Measurements from ENCODE around the gene TSPAN33. TPM values are rescaled to one million over a fixed set of nuclear protein-coding genes. Genes with fewer than 3 reads are reported as not detected.
A peak's percentile ranks its signal among the peaks of the same experiment; 100 is the strongest.

TSPAN33 gene
- total and polyA plus RNA-seq, 2 of the 13 experiments (the other 11 are each of a cell fraction or from before 2014, with no cell fraction given): 15.3 to 16.5 TPM

- no peak for TF ChIP-seq UBTF (CRISPR knock-in tag; IDR thresholded peaks at IDR 0.05)
- no peak for TF ChIP-seq ZNF879 (CRISPR knock-in tag; IDR thresholded peaks at IDR 0.05)
- no peak for TF ChIP-seq MAF1 (CRISPR knock-in tag; IDR thresholded peaks at IDR 0.05; ENCODE audit: borderline replicate concordance)
- 0 out of 2 replicates have a peak, but pooled peaks have one; percentile 65 for TF ChIP-seq ZNF280B (CRISPR knock-in tag; IDR thresholded peaks at IDR 0.05; ENCODE audit: borderline replicate concordance)
- no peak for TF ChIP-seq ZNF44 (CRISPR knock-in tag; IDR thresholded peaks at IDR 0.05)
- no peak for TF ChIP-seq TBL1XR1 (IDR thresholded peaks at IDR 0.05; ENCODE audit: borderline replicate concordance, low read length, partially characterized antibody)
- TF ChIP-seq ZNF263 (CRISPR knock-in tag; IDR thresholded peaks at IDR 0.05): peak; percentile 89
- TF ChIP-seq ZIK1 (CRISPR knock-in tag; IDR thresholded peaks at IDR 0.05; ENCODE audit: borderline replicate concordance, low read depth): no peak
- TF ChIP-seq ARID4A (CRISPR knock-in tag; IDR thresholded peaks at IDR 0.05; ENCODE audit: borderline replicate concordance): peak; percentile 29; the same call in 1 of the 2 replicates
- no peak for TF ChIP-seq CEBPZ (IDR thresholded peaks at IDR 0.05; ENCODE audit: low read length)
- TF ChIP-seq ELK4 (CRISPR knock-in tag; IDR thresholded peaks at IDR 0.05; ENCODE audit: borderline replicate concordance): no peak
- TF ChIP-seq ZSCAN21 (CRISPR knock-in tag; IDR thresholded peaks at IDR 0.05; ENCODE audit: borderline replicate concordance): no peak
- TF ChIP-seq EHMT2 (IDR thresholded peaks at IDR 0.05; ENCODE audit: borderline replicate concordance, low read depth, low read length): no peak
- TF ChIP-seq SMARCE1 (IDR thresholded peaks at IDR 0.05; ENCODE audit: borderline replicate concordance): no peak
- TF ChIP-seq NCOA5 (CRISPR knock-in tag; IDR thresholded peaks at IDR 0.05): no peak
- peak; percentile 50; the same call in 1 of the 2 replicates for TF ChIP-seq SALL1 (CRISPR knock-in tag; IDR thresholded peaks at IDR 0.05)
- TF ChIP-seq RARG (CRISPR knock-in tag; IDR thresholded peaks at IDR 0.05; ENCODE audit: low read depth): no peak
Measured at GRCh38 chr7:129213828-129214227, 69.3 kb downstream of the TSPAN33 start (continued).

Data from HepG2 (cell line).